H9 (cell line): ENCODE data around the gene STON2. TPM values are rescaled to one million over a fixed set of nuclear protein-coding genes. Genes with fewer than 3 reads are reported as not detected.

Experiments
- DNase-seq: peaks from one replicate; pipeline ENCODE4 v3.0.0-alpha.2; 2017
- H2AFZ ChIP-seq: one replicate; pipeline ENCODE4 v1.6.1; 2013; ENCODE audit warnings: mild to moderate bottlenecking, low read length, control low read depth, moderate library complexity
- H2AK5ac ChIP-seq: 2 replicates; pipeline ENCODE4 v1.6.1; 2013; ENCODE audit warnings: low read length, control low read depth, mixed read lengths; ENCODE audit not compliant: insufficient read length
- H2BK120ac ChIP-seq: one replicate; pipeline ENCODE4 v1.6.1; 2013; ENCODE audit warnings: low read depth, mild to moderate bottlenecking, low read length, control low read depth, inconsistent platforms; ENCODE audit not compliant: poor library complexity, severe bottlenecking
- H2BK12ac ChIP-seq: 2 replicates; pipeline ENCODE4 v1.6.1; 2013; ENCODE audit warnings: low read length, control low read depth, mixed read lengths, low read depth; ENCODE audit not compliant: insufficient read length
- H2BK15ac ChIP-seq: 2 replicates; pipeline ENCODE4 v1.6.1; 2013; ENCODE audit warnings: low read depth, low read length, control low read depth
- H2BK20ac ChIP-seq: one replicate; pipeline ENCODE4 v1.6.1; 2013; ENCODE audit warnings: low read depth, mild to moderate bottlenecking, low read length, control low read depth, inconsistent platforms; ENCODE audit not compliant: poor library complexity, severe bottlenecking
- H2BK5ac ChIP-seq: 2 replicates; pipeline ENCODE4 v1.6.1; 2013; ENCODE audit warnings: low read length, control low read depth, mixed read lengths; ENCODE audit not compliant: insufficient read length
- H3K14ac ChIP-seq: 2 replicates; pipeline ENCODE4 v1.6.1; 2013; ENCODE audit warnings: low read length, control low read depth; ENCODE audit not compliant: insufficient read depth
- H3K18ac ChIP-seq: 2 replicates; pipeline ENCODE4 v1.6.1; 2013; ENCODE audit warnings: low read depth, mild to moderate bottlenecking, mixed read lengths, low read length, control low read depth; ENCODE audit not compliant: insufficient read length
- H3K23ac ChIP-seq: 2 replicates; pipeline ENCODE4 v1.6.1; 2013; ENCODE audit warnings: low read length, control low read depth, mixed read lengths, low read depth; ENCODE audit not compliant: insufficient read length
- H3K23me2 ChIP-seq: 2 replicates; pipeline ENCODE4 v1.6.1; 2013; ENCODE audit warnings: low read depth, mild to moderate bottlenecking, mixed read lengths, low read length, control low read depth; ENCODE audit not compliant: insufficient read length, poor library complexity, severe bottlenecking
- H3K27ac ChIP-seq: 2 replicates; pipeline ENCODE4 v1.5.1; 2013; ENCODE audit warnings: low read length, control low read depth, mixed read lengths, low read depth; ENCODE audit not compliant: insufficient read length
- H3K27me3 ChIP-seq: 2 replicates; pipeline ENCODE4 v1.6.1; 2013; ENCODE audit warnings: low read length, control low read depth, inconsistent platforms; ENCODE audit not compliant: insufficient read depth
- H3K4ac ChIP-seq: 2 replicates; pipeline ENCODE4 v1.6.1; 2013; ENCODE audit warnings: low read depth, mild to moderate bottlenecking, control low read depth, inconsistent platforms, low read length, moderate library complexity
- H3K4me1 ChIP-seq: 2 replicates; pipeline ENCODE4 v1.6.1; 2013; ENCODE audit warnings: low read length, control low read depth, inconsistent platforms; ENCODE audit not compliant: insufficient read depth
- H3K4me2 ChIP-seq: 2 replicates; pipeline ENCODE4 v1.6.1; 2013; ENCODE audit warnings: low read length, control low read depth, mixed read lengths; ENCODE audit not compliant: insufficient read length, insufficient read depth
- H3K56ac ChIP-seq: 2 replicates; pipeline ENCODE4 v1.6.1; 2013; ENCODE audit warnings: low read depth, mild to moderate bottlenecking, mixed read lengths, low read length, control low read depth; ENCODE audit not compliant: insufficient read length
- H3K79me1 ChIP-seq: 2 replicates; pipeline ENCODE4 v1.6.1; 2013; ENCODE audit warnings: low read depth, mild to moderate bottlenecking, moderate library complexity, low read length, control low read depth, inconsistent platforms; ENCODE audit not compliant: insufficient read depth, poor library complexity, severe bottlenecking
- H3K79me2 ChIP-seq: 2 replicates; pipeline ENCODE4 v1.6.1; 2013; ENCODE audit warnings: low read length, control low read depth, inconsistent platforms; ENCODE audit not compliant: insufficient read depth
- H3K9ac ChIP-seq: 2 replicates; pipeline ENCODE4 v1.6.1; 2013; ENCODE audit warnings: low read length, control low read depth, mixed read lengths; ENCODE audit not compliant: insufficient read length; ENCODE audit errors: extremely low read depth
- H3K9me3 ChIP-seq: one replicate; pipeline ENCODE4 v1.6.1; 2013; ENCODE audit warnings: low read depth, low read length, inconsistent platforms; ENCODE audit not compliant: control insufficient read depth
- H3T11ph ChIP-seq: one replicate; pipeline ENCODE4 v1.6.1; 2013; ENCODE audit warnings: mild to moderate bottlenecking, low read length, control low read depth, inconsistent platforms
- H4K20me1 ChIP-seq: one replicate; pipeline ENCODE4 v1.6.1; 2013; ENCODE audit not compliant: control insufficient read depth, insufficient read length, insufficient read depth
- H4K5ac ChIP-seq: 2 replicates; pipeline ENCODE4 v1.6.1; 2013; ENCODE audit warnings: low read depth, mild to moderate bottlenecking, mixed read lengths, low read length, control low read depth; ENCODE audit not compliant: insufficient read length
- H4K8ac ChIP-seq: replicated peaks from 2 replicates; pipeline ENCODE4 v1.6.1; 2013; ENCODE audit warnings: low read length, control low read depth, mixed read lengths, low read depth; ENCODE audit not compliant: insufficient read length
- H4K91ac ChIP-seq: 2 replicates; pipeline ENCODE4 v1.6.1; 2013; ENCODE audit warnings: low read depth, mild to moderate bottlenecking, moderate library complexity, mixed read lengths, low read length, control low read depth; ENCODE audit not compliant: insufficient read length
- H3K27ac Mint-ChIP-seq, 3 experiments: 2 replicates in 2 of 3; 3 replicates in 1 of 3; pipeline ENCODE4 v1.8.0; 2020 to 2021; ENCODE audit warnings: mixed read lengths in 3 of 3, mild to moderate bottlenecking in 1 of 3, moderate library complexity in 1 of 3
- H3K27me3 Mint-ChIP-seq: 2 replicates; pipeline ENCODE4 v1.8.0; 2021; ENCODE audit warnings: low read depth, mild to moderate bottlenecking, moderate library complexity, mixed read lengths
- H3K36me3 Mint-ChIP-seq, 3 experiments: 2 replicates in 2 of 3; 3 replicates in 1 of 3; pipeline ENCODE4 v1.8.0; 2020 to 2021; ENCODE audit warnings: low read depth in 3 of 3, mixed read lengths in 3 of 3; ENCODE audit not compliant: insufficient read depth in 1 of 3
- H3K4me1 Mint-ChIP-seq, 2 experiments: 2 replicates each; pipeline ENCODE4 v1.8.0; 2020; ENCODE audit warnings: mixed read lengths in 2 of 2
- H3K4me3 Mint-ChIP-seq, 2 experiments: 2 replicates in 1 of 2; 3 replicates in 1 of 2; pipeline ENCODE4 v1.8.0; 2020 to 2021; ENCODE audit warnings: mild to moderate bottlenecking in 2 of 2, mixed read lengths in 2 of 2, moderate library complexity in 1 of 2
- H3K9me3 Mint-ChIP-seq, 2 experiments: 2 replicates in 1 of 2; 3 replicates in 1 of 2; pipeline ENCODE4 v1.8.0; 2020; ENCODE audit warnings: mild to moderate bottlenecking in 2 of 2, mixed read lengths in 2 of 2, moderate library complexity in 1 of 2
- CTCF ChIP-seq: fragments of 200-600 bp; sonication (generic); conservative IDR thresholded peaks from 3 replicates; pipeline ENCODE4 v1.8.0; 2021; ENCODE audit warnings: antibody characterized with exemption, mild to moderate bottlenecking
- WGBS: extraction: QIAGEN DNeasy Blood & Tissue Kit; methylation state at CpG from one replicate; pipeline ENCODE4 v1.1.7; 2013; ENCODE audit warnings: missing lambda C conversion rate, low lambda C conversion rate, mixed read lengths; ENCODE audit not compliant: insufficient read length; ENCODE audit errors: extremely low coverage; 5-methylcytosine and 5-hydroxymethylcytosine counted together
- total RNA-seq: library from RNA; stranded (reverse); gene quantifications from 2 replicates; pipeline ENCODE4 v1.2.1, GENCODE V29; 2021

Gene STON2
- total RNA-seq, 1 experiment from 2014 or later, result 62.9 TPM

DNA sequence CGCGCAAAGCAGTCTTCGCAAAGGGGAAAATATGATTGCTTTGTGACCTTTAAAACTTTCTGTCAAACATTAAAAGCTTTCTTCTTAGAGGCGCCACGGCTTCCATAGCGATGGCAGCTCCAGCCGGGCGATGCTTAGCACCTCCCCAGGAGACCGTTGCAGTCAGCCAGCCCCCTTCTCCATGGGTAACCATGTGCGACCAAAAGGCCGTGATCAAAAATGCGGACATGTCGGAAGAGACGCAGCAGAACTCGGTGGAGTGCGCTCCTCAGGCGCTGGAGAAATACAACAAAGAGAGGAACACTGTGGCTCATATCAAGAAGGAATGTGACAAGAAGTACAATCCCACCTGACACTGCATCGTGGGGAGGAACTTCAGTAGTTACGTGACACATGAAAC is 12.7 kb upstream of the STON2 start:
- Histone ChIP-seq H3K56ac (no peak overlapping the region), H3K79me1 (no peaks in the 10 kb centered on the region), H4K91ac (no peak overlapping the region), H3K27me3 (no peaks in the 10 kb centered on the region), H2BK20ac (no peak overlapping the region), H3K79me2 (peaks cover 2% of the 10 kb centered on the region; the same call in 1 of the 2 replicates), H3K4me1 (no peaks in the 10 kb centered on the region), H2AK5ac (no peak overlapping the region), H2BK15ac (no peak overlapping the region), H3K23ac (no peak overlapping the region), H3K4me2 (no peak overlapping the region), H3K14ac (no peak overlapping the region), H3K27ac (no peak overlapping the region), H3K9me3 (no peaks in the 10 kb centered on the region), H3K18ac (no peak overlapping the region), H2AFZ (no peak overlapping the region), H2BK12ac (no peak overlapping the region), H4K8ac (no peak overlapping the region), H3K9ac (no peak overlapping the region), H3K23me2 (no peaks in the 10 kb centered on the region), H4K5ac (no peak overlapping the region), H4K20me1 (no peaks in the 10 kb centered on the region), H3T11ph (no peak overlapping the region), H3K4ac (no peak overlapping the region), H2BK5ac (no peak overlapping the region), H2BK120ac (no peak overlapping the region)
- Mint-ChIP-seq H3K27ac (no peak overlapping the region), H3K9me3 (peaks cover 5% of the 10 kb centered on the region in 2 experiments; a peak in 4 of 5 replicates), H3K4me1 (peaks cover 7 to 13% of the 10 kb centered on the region in 2 experiments), H3K36me3 (peaks cover 5 to 8% (median 7%) of the 10 kb centered on the region in 3 experiments; a peak in 6 of 7 replicates), H3K4me3 (no peak overlapping the region), H3K27me3 (no peaks in the 10 kb centered on the region)
- WGBS, result no CpG with 5 or more reads among the region's 19 CpGs
- no peak for DNase-seq
- no peak for TF ChIP-seq CTCF
